Esophagus muscularis mucosa (tissue), 4 donors: ENCODE results near the gene GPR84.

Experiments used
- CTCF ChIP-seq, 3 experiments: fragments of 200-600 bp in 2 of 3; fragments of 450-650 bp in 1 of 3; sonication (generic) in 2 of 3; IDR thresholded peaks; one replicate each; pipeline ENCODE4 v1.5.1; 2017 to 2019; ENCODE audit warnings: antibody characterized with exemption in 3 of 3, mild to moderate bottlenecking in 2 of 3, moderate library complexity in 1 of 3
- EP300 ChIP-seq: sonication (generic); formaldehyde crosslinking; IDR thresholded peaks from one replicate; pipeline ENCODE4 v1.6.1; 2017; ENCODE audit warnings: antibody characterized with exemption
- POLR2AphosphoS5 ChIP-seq, 2 donors: sonication (generic); formaldehyde crosslinking; IDR thresholded peaks; one replicate each; pipeline ENCODE4 v1.6.1; 2017; ENCODE audit warnings: antibody characterized with exemption in 2 of 2

- TF ChIP-seq EP300 (no peak), CTCF (IDR thresholded peaks at IDR 0.05) (no peak), POLR2AphosphoS5 (IDR thresholded peaks at IDR 0.05) (no peak)
These were observed 13.7 kb upstream of the GPR84 start for GRCh38 chr12:54377797-54378515.
